Panc1 (cell line): ENCODE results near the gene CAMK2A. TPM values are rescaled to one million over a fixed set of nuclear protein-coding genes. Genes with fewer than 3 reads are reported as not detected.

Source experiments
- ATAC-seq: fragments of 200-7000 bp; cut with Tn5 transposase; 2 replicates; pipeline ENCODE4 v1.9.1; 2020; ENCODE audit warnings: mild to moderate bottlenecking, moderate library complexity
- BruUV-seq: library from RNA; stranded (reverse); fragments of 400-500 nt; replicated peaks from 2 replicates; lab custom pipeline; 2021; lab: Mats Ljungman, UMichigan
- CTCF ChIA-PET: fragments of 300-600 bp; sonication (Branson Sonifier 250); formaldehyde crosslinking; loops from one replicate; lab custom pipeline; 2022; ENCODE audit warnings: antibody characterized with exemption; lab: Charles Lee
- POLR2A ChIA-PET: fragments of 300-600 bp; sonication (Branson Sonifier 250); formaldehyde crosslinking; loops from one replicate; lab custom pipeline; 2022; ENCODE audit warnings: antibody characterized with exemption; lab: Charles Lee
- DNase-seq: peaks from one replicate; pipeline ENCODE4 v3.0.0-alpha.2; 2010; ENCODE audit warnings: low read depth, low spot score
- H3K27ac ChIP-seq: 2 replicates; pipeline ENCODE4 v1.5.1; 2011; ENCODE audit warnings: mild to moderate bottlenecking, low read length, inconsistent platforms
- H3K27me3 ChIP-seq: fragments of 200-500 bp; sonication (Bioruptor generic); 2 replicates; pipeline ENCODE4 v1.6.0; 2014; ENCODE audit warnings: low read length, inconsistent platforms; ENCODE audit not compliant: control insufficient read depth, insufficient read depth
- H3K36me3 ChIP-seq: fragments of 200-500 bp; sonication (Bioruptor generic); 2 replicates; pipeline ENCODE4 v1.5.1; 2014; ENCODE audit warnings: inconsistent platforms, mild to moderate bottlenecking, low read length, moderate library complexity; ENCODE audit not compliant: control insufficient read depth, insufficient read depth
- H3K4me1 ChIP-seq: 2 replicates; pipeline ENCODE4 v1.5.1; 2011; ENCODE audit warnings: inconsistent platforms, mild to moderate bottlenecking, low read length, moderate library complexity; ENCODE audit not compliant: control insufficient read depth, insufficient read depth
- H3K4me3 ChIP-seq, 2 experiments: 2 replicates each; pipeline ENCODE4 v1.5.1; 2011 to 2012; ENCODE audit warnings: low read depth in 2 of 2, low read length in 2 of 2, mild to moderate bottlenecking in 2 of 2, inconsistent platforms in 1 of 2, moderate library complexity in 1 of 2
- H3K9me3 ChIP-seq: fragments of 200-500 bp; sonication (Bioruptor generic); 2 replicates; pipeline ENCODE4 v1.5.1; 2014; ENCODE audit warnings: low read depth, mild to moderate bottlenecking, inconsistent platforms, low read length, moderate library complexity; ENCODE audit not compliant: control insufficient read depth, insufficient read depth
- CTCF ChIP-seq: fragments of 450-650 bp; IDR thresholded peaks from 2 replicates; pipeline ENCODE4 v1.5.1; 2017; ENCODE audit warnings: mild to moderate bottlenecking
- POLR2AphosphoS5 ChIP-seq: IDR thresholded peaks from 2 replicates; pipeline ENCODE4 v1.6.1; 2012; ENCODE audit warnings: mild to moderate bottlenecking, low read depth, low read length, moderate library complexity
- REST ChIP-seq, 2 experiments: IDR thresholded peaks; 2 replicates each; pipeline ENCODE4 v1.6.1; 2011 to 2012; ENCODE audit warnings: low read depth in 2 of 2, control low read depth in 1 of 2, low read length in 1 of 2, mild to moderate bottlenecking in 1 of 2, moderate library complexity in 1 of 2; ENCODE audit not compliant: insufficient read depth in 1 of 2
- SIN3A ChIP-seq: IDR thresholded peaks from 2 replicates; pipeline ENCODE4 v1.6.1; 2012; ENCODE audit warnings: low read depth, mild to moderate bottlenecking, low read length, moderate library complexity, borderline replicate concordance; ENCODE audit not compliant: insufficient read depth
- TCF7L2 ChIP-seq: IDR thresholded peaks from 2 replicates; pipeline ENCODE4 v1.6.1; 2011; ENCODE audit warnings: mild to moderate bottlenecking, low read depth, low read length, inconsistent platforms
- in situ Hi-C: cut with HindIII; loops from 2 replicates; pipeline ENCODE4 v1.10.0; 2016; ENCODE audit warnings: low sequenced_read_pairs, low pct_unique_long_range_greater_than_20kb
- intact Hi-C: fragments of 100-400 bp; cut with micrococcal nuclease; formaldehyde crosslinking; loops from one replicate; pipeline ENCODE4 v1.10.0; 2022; ENCODE audit not compliant: unreplicated experiment
- total RNA-seq: library from RNA; stranded (reverse); gene quantifications from one replicate; pipeline ENCODE4 v1.2.1, GENCODE V29; 2021; ENCODE audit not compliant: unreplicated experiment

CAMK2A gene
- total RNA-seq, 1 experiment from 2014 or later, result 0.51 TPM

GRCh38 chr5:150218693-150219035, 70.9 kb downstream of the CAMK2A start:
- no peak for TF ChIP-seq CTCF
- no peak for TF ChIP-seq REST (IDR thresholded peaks at IDR 0.05; ENCODE audit: insufficient read depth in 1 of 2, low read depth in 2 of 2, low read length in 1 of 2)
- no peak for TF ChIP-seq SIN3A
- no peak for TF ChIP-seq TCF7L2
- no peak for TF ChIP-seq POLR2AphosphoS5
- peak; percentile 9; the same call in 1 of the 2 replicates for ATAC-seq
- Histone ChIP-seq H3K27me3 (no peaks in the 10 kb centered on the region), H3K4me3 (no peak overlapping the region), H3K36me3 (no peaks in the 10 kb centered on the region), H3K4me1 (no peaks in the 10 kb centered on the region), H3K27ac (no peak overlapping the region), H3K9me3 (no peaks in the 10 kb centered on the region)
- intact Hi-C loops, result loop anchor here (1.0 kb wide), 2 partner anchors 57 to 88 kb away; no protein-coding TSS in a partner anchor
- in situ Hi-C loops, result no loop called here
- DNase-seq, result no peak
- ChIA-PET POLR2A (interaction anchor here (0.7 kb wide), 2 partner anchors 49 to 383 kb away, joined by 4 to 12 read pairs; no protein-coding TSS in a partner anchor), CTCF (interaction anchor here (0.6 to 1.2 kb wide), 10 partner anchors 9 to 773 kb away, joined by 3 to 6 read pairs (median 4); no protein-coding TSS in a partner anchor)
- no TSS peak for BruUV-seq

DNA sequence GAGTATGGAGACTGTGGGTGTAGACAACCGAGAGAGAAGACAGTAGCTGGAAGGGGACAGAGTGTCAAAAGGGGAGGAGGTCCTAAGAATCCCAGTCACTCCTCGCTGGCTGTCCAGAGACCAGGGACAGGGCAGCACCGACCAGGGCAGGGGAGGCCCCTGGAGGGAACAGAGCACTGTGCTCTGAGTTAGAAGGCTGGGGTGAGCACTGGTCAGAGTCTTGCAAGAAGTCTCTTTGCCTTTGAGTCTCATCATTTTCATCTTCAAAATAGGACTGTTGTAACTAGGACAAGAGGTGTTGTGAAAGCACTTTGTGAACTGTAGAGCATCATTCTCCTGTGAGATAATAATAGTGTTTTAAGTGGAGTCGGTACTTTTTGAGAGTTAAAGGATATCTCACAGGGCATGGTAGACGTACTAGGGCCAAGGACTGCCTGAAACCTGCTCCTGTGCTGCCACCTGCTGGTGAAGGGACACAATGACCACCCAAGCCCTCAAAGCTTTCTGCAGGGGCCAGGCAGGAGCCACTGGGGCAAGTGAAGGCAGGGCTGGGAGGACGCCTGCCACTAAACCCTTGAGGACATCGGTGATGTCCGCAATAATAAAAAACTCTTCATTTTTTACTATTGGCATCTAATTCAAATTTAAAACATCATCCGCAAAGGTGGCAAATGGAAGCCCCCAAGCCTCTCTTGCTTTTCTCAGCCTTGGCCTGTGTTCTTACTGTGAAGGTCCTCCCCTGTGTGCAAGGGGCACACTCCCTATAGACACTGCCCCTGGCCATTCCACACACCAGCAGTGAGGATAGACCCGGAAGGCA, 71.5 kb downstream of the CAMK2A start:
- Histone ChIP-seq H3K4me3 (no peak overlapping the region), H3K27me3 (no peaks in the 10 kb centered on the region), H3K9me3 (no peaks in the 10 kb centered on the region), H3K36me3 (no peaks in the 10 kb centered on the region), H3K4me1 (no peaks in the 10 kb centered on the region), H3K27ac (no peak overlapping the region)
- in situ Hi-C loops, result no loop called here
- no peak for TF ChIP-seq POLR2AphosphoS5
- TF ChIP-seq SIN3A, result no peak
- TF ChIP-seq REST (IDR thresholded peaks at IDR 0.05; ENCODE audit: insufficient read depth in 1 of 2, low read depth in 2 of 2, low read length in 1 of 2), result no peak
- peak; percentile 91 for TF ChIP-seq CTCF
- TF ChIP-seq TCF7L2, result no peak
- intact Hi-C loops, result loop anchor here (1.0 kb wide), 2 partner anchors 57 to 88 kb away; no protein-coding TSS in a partner anchor
- peak; percentile 96 for ATAC-seq
- CTCF ChIA-PET, result interaction anchor here (0.5 to 1.2 kb wide), 9 partner anchors 8 to 366 kb away, joined by 3 to 7 read pairs (median 4); no protein-coding TSS in a partner anchor
- POLR2A ChIA-PET, result interaction anchor here (0.7 kb wide), 1 partner anchor 48 kb away, joined by 4 read pairs; no protein-coding TSS in a partner anchor
- BruUV-seq, result no TSS peak
- peak; percentile 60 for DNase-seq
